ENCODE data around the gene MYH14. TPM values are rescaled to one million over a fixed set of nuclear protein-coding genes. Genes with fewer than 3 reads are reported as not detected.

Gene MYH14
- total and polyA plus RNA-seq, 10 of the 15 experiments (the other 5 are each of a cell fraction or from before 2014, with no cell fraction given), result 0.06 to 0.69 (median 0.15) TPM; not detected in 4

DNA sequence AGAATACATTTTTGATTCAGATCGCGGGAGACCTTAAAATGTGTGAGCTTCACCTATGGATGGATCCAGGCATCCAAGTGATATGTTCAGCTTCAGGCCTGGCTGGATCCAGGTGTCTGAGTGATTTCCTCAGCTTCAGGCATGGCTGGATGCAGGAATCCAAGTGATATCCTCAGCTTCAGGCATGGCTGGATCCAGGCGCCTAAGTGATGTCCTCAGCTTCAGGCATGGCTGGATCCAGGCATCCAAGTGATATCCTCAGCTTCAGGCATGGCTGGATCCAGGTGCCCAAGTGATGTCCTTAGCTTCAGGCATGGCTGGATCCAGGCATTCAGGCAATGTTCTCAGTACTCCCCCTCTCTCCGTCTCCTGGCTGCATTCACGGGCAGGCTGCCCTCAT is 65.1 kb downstream of the MYH14 start (continued):
- TF ChIP-seq, protein P1, sequence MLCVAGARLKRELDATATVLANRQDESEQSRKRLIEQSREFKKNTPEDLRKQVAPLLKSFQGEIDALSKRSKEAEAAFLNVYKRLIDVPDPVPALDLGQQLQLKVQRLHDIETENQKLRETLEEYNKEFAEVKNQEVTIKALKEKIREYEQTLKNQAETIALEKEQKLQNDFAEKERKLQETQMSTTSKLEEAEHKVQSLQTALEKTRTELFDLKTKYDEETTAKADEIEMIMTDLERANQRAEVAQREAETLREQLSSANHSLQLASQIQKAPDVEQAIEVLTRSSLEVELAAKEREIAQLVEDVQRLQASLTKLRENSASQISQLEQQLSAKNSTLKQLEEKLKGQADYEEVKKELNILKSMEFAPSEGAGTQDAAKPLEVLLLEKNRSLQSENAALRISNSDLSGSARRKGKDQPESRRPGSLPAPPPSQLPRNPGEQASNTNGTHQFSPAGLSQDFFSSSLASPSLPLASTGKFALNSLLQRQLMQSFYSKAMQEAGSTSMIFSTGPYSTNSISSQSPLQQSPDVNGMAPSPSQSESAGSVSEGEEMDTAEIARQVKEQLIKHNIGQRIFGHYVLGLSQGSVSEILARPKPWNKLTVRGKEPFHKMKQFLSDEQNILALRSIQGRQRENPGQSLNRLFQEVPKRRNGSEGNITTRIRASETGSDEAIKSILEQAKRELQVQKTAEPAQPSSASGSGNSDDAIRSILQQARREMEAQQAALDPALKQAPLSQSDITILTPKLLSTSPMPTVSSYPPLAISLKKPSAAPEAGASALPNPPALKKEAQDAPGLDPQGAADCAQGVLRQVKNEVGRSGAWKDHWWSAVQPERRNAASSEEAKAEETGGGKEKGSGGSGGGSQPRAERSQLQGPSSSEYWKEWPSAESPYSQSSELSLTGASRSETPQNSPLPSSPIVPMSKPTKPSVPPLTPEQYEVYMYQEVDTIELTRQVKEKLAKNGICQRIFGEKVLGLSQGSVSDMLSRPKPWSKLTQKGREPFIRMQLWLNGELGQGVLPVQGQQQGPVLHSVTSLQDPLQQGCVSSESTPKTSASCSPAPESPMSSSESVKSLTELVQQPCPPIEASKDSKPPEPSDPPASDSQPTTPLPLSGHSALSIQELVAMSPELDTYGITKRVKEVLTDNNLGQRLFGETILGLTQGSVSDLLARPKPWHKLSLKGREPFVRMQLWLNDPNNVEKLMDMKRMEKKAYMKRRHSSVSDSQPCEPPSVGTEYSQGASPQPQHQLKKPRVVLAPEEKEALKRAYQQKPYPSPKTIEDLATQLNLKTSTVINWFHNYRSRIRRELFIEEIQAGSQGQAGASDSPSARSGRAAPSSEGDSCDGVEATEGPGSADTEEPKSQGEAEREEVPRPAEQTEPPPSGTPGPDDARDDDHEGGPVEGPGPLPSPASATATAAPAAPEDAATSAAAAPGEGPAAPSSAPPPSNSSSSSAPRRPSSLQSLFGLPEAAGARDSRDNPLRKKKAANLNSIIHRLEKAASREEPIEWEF (IDR thresholded peaks at IDR 0.05; ENCODE audit: insufficient replicate concordance, low read depth, low read length), result no peak

DNA sequence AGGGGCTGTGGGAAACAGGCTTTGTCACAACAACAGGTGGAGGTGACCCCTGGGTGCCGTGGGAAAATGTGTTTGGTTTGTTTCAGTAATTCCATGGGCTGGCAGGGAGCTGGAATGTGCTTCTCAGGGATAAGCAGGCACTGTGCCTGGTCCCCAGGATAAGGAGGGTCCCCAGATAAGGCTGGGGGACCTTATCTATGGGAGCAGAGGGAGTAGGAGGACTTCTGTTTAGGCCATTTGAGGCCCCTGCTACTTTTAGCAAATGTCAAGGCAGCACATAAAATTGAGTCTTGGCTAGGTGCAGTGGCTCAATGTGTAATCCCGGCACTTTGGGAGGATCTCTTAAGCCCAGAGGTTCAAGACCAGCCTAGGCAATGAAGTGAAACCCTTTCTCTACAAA is 66.2 kb downstream of the MYH14 start:
- H3K9ac ChIP-seq (ENCODE audit: control insufficient read depth, insufficient read depth, low read length), result no peak overlapping the region
- no peak overlapping the region for H3K27ac ChIP-seq (ENCODE audit: control insufficient read depth, insufficient read depth)
- no peaks in the 10 kb centered on the region for H3K79me2 ChIP-seq (ENCODE audit: control insufficient read depth, insufficient read depth, low read length)
- BruUV-seq (replicated peaks), result no TSS peak
- RAD21 ChIA-PET (ENCODE audit: unreplicated experiment), result interaction anchor here (1.1 kb wide), 1 partner anchor 12 kb away, joined by 3 read pairs; no protein-coding TSS in a partner anchor
- no peak overlapping the region for H3K4me3 ChIP-seq
- intact Hi-C loops (cut with micrococcal nuclease; ENCODE audit: unreplicated experiment), result no loop called here
- H3K36me3 ChIP-seq (ENCODE audit: control insufficient read depth in 2 of 2, insufficient read depth in 2 of 2, low read length in 1 of 2), result no peaks in the 10 kb centered on the region
- no peak overlapping the region for H3K4me2 ChIP-seq (ENCODE audit: control insufficient read depth, insufficient read depth)
- TF ChIP-seq CBX3 (IDR thresholded peaks at IDR 0.05; ENCODE audit: borderline replicate concordance, low read depth), result no peak
- TF ChIP-seq KDM1A (IDR thresholded peaks at IDR 0.05; ENCODE audit: borderline replicate concordance), result no peak
- TF ChIP-seq, protein P2, sequence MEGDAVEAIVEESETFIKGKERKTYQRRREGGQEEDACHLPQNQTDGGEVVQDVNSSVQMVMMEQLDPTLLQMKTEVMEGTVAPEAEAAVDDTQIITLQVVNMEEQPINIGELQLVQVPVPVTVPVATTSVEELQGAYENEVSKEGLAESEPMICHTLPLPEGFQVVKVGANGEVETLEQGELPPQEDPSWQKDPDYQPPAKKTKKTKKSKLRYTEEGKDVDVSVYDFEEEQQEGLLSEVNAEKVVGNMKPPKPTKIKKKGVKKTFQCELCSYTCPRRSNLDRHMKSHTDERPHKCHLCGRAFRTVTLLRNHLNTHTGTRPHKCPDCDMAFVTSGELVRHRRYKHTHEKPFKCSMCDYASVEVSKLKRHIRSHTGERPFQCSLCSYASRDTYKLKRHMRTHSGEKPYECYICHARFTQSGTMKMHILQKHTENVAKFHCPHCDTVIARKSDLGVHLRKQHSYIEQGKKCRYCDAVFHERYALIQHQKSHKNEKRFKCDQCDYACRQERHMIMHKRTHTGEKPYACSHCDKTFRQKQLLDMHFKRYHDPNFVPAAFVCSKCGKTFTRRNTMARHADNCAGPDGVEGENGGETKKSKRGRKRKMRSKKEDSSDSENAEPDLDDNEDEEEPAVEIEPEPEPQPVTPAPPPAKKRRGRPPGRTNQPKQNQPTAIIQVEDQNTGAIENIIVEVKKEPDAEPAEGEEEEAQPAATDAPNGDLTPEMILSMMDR (IDR thresholded peaks at IDR 0.05 in 2 of 3, conservative IDR thresholded peaks at IDR 0.05 in 1 of 3; ENCODE audit: control insufficient read depth in 2 of 3, extremely low read depth in 1 of 3, insufficient read depth in 1 of 3, low read depth in 3 of 3, low read length in 3 of 3), result no peak
- TF ChIP-seq DPF2 (IDR thresholded peaks at IDR 0.05), result no peak
- TF ChIP-seq WRNIP1 (IDR thresholded peaks at IDR 0.05; ENCODE audit: borderline replicate concordance, low read depth, low read length), result no peak
- TF ChIP-seq, protein P3, sequence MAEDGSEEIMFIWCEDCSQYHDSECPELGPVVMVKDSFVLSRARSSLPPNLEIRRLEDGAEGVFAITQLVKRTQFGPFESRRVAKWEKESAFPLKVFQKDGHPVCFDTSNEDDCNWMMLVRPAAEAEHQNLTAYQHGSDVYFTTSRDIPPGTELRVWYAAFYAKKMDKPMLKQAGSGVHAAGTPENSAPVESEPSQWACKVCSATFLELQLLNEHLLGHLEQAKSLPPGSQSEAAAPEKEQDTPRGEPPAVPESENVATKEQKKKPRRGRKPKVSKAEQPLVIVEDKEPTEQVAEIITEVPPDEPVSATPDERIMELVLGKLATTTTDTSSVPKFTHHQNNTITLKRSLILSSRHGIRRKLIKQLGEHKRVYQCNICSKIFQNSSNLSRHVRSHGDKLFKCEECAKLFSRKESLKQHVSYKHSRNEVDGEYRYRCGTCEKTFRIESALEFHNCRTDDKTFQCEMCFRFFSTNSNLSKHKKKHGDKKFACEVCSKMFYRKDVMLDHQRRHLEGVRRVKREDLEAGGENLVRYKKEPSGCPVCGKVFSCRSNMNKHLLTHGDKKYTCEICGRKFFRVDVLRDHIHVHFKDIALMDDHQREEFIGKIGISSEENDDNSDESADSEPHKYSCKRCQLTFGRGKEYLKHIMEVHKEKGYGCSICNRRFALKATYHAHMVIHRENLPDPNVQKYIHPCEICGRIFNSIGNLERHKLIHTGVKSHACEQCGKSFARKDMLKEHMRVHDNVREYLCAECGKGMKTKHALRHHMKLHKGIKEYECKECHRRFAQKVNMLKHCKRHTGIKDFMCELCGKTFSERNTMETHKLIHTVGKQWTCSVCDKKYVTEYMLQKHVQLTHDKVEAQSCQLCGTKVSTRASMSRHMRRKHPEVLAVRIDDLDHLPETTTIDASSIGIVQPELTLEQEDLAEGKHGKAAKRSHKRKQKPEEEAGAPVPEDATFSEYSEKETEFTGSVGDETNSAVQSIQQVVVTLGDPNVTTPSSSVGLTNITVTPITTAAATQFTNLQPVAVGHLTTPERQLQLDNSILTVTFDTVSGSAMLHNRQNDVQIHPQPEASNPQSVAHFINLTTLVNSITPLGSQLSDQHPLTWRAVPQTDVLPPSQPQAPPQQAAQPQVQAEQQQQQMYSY (CRISPR knock-in tag; IDR thresholded peaks at IDR 0.05), result no peak
- CTCF ChIA-PET, result no interaction called here
- POLR2A ChIA-PET, result no interaction called here
- DNase-seq (ENCODE audit: low read depth, low spot score), result no peak
- no peaks in the 10 kb centered on the region; the same call in 2 of the 3 replicates for H3K9me3 ChIP-seq (replicated peaks; ENCODE audit: control insufficient read depth, insufficient read depth, low read length)
- no peaks in the 10 kb centered on the region for H3K4me1 ChIP-seq (ENCODE audit: control insufficient read depth, insufficient read depth, low read length)
- no peaks in the 10 kb centered on the region for H4K20me1 ChIP-seq (ENCODE audit: control insufficient read depth, insufficient read depth)
- ATAC-seq, result no peak
- SMC1A ChIA-PET (ENCODE audit: uncharacterized antibody, unreplicated experiment), result no interaction called here
- WGBS (ENCODE audit: insufficient coverage, insufficient replicate concordance, low lambda C conversion rate, missing lambda C conversion rate), result 0% methylated on average over 2 of the region's 2 CpGs
- no peaks in the 10 kb centered on the region; a peak in 1 of 4 replicates for H3K27me3 ChIP-seq (replicated peaks in 1 of 2; ENCODE audit: control insufficient read depth in 2 of 2, insufficient read depth in 2 of 2, low read length in 1 of 2)
- no peak for FAIRE-seq
- H2AFZ ChIP-seq (ENCODE audit: control insufficient read depth, low read depth, low read length), result no peak overlapping the region
- in situ Hi-C loops (cut with MboI), result no loop called here

All from GM12878 (cell line).